ENCODE results near the gene ZNF480.

The ZNF480 gene

DNA sequence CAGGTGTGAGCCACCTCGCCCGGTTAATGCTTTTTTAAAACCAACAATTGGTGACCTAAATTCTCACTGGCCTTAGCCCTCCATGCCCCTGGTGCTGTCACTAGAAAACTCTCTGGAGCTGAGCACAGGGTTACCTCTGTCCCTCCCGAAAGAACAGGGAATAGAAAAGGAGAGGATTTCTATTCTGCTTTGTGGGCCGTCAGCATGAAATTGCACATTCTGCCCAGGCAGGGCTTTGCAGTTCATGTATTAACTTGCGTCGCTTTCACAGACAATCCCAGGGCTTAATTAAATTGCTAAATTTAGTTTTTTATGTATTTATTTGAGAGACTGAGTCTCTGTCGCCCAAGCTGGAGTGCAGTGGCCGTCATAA, 583 bp upstream of the ZNF480 start:
- peaks cover 0 to 16% (median 13%) of the 10 kb centered on the region in 4 experiments for H3K4me1 ChIP-seq (ENCODE audit: control extremely low read depth in 1 of 4, control insufficient read depth in 4 of 4, insufficient read depth in 4 of 4, low read length in 3 of 4)
- peaks cover 13 to 34% (median 26%) of the 10 kb centered on the region in 4 experiments for H3K36me3 ChIP-seq (ENCODE audit: control insufficient read depth in 4 of 4, insufficient read depth in 4 of 4, low read length in 3 of 4)
- peak overlapping the region; percentile 29 to 80 for H3K27ac ChIP-seq (ENCODE audit: insufficient read depth in 1 of 2, low read depth in 1 of 2, low read length in 2 of 2, poor library complexity in 1 of 2, severe bottlenecking in 2 of 2)
- 40% methylated on average over 5 of the region's 8 CpGs for WGBS (ENCODE audit: insufficient coverage)
- H3K4me3 ChIP-seq (ENCODE audit: control insufficient read depth in 1 of 7, extremely low read depth in 1 of 7, insufficient read depth in 4 of 7, low read depth in 2 of 7, low read length in 6 of 7): peak overlapping the region; percentile 55 to 99 (median 93)
- CTCF ChIA-PET: interaction anchor here (0.9 to 1.6 kb wide), 2 partner anchors 17 to 51 kb away, joined by 3 to 4 read pairs; no protein-coding TSS in a partner anchor
- POLR2A ChIA-PET: interaction anchor here (0.8 kb wide), 1 partner anchor 102 kb away, joined by 3 read pairs; no protein-coding TSS in a partner anchor
- no peaks in the 10 kb centered on the region for H3K27me3 ChIP-seq (replicated peaks in 2 of 5; ENCODE audit: control insufficient read depth in 4 of 5, insufficient read depth in 5 of 5, low read length in 4 of 5)
- DNase-seq: no peak
- H3K9me3 ChIP-seq (ENCODE audit: control extremely low read depth in 1 of 5, control insufficient read depth in 4 of 5, insufficient read depth in 2 of 5, low read depth in 1 of 5, low read length in 4 of 5): peaks cover under 1 to 26% (median 16%) of the 10 kb centered on the region in 5 experiments

DNA sequence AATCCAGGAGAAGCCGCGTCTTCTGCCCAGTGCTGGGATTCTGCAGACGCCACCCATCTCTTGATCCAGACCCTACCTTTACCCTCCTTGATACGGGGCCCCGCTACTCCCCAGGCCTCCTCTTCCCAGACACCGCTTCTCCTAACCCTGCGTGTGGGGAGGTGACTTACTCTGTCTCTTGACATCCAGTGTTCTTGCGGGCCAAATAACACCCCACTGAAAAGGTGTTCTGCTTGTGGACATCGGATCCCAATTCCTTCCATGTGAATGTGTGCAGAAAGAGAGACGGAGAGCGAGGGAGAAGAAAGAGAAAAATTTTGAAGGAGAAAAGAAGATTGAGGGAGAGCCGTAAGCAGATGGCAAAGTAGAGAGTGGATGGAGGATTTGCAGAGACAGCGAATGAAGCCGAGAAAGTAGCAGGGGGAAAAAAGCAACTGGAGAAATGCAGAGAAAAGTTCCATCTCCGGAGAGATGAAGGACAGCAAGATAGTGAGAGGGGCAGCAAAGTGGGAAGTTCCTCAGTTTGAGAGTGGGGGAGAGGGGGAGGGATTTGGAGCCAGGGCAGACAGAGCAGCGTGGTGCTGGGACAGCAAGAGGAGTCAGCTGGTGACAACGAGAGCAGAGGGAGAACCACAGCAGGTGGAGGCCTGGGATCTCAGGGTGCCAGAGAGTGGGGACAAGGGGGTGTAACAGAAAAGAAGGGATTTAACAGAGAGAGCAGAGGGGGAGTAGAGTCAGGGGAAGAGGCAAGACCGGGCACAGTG, 814 bp downstream of the ZNF480 start:
- CTCF ChIA-PET: no interaction called here
- Histone ChIP-seq H3K4me3 (ENCODE audit: control insufficient read depth in 1 of 7, extremely low read depth in 1 of 7, insufficient read depth in 4 of 7, low read depth in 2 of 7, low read length in 6 of 7) (peak overlapping the region; percentile 75 to 100 (median 97)), H3K27ac (ENCODE audit: insufficient read depth in 1 of 2, low read depth in 1 of 2, low read length in 2 of 2, poor library complexity in 1 of 2, severe bottlenecking in 2 of 2) (peak overlapping the region; percentile 84 to 95), H3K4me1 (ENCODE audit: control extremely low read depth in 1 of 4, control insufficient read depth in 4 of 4, insufficient read depth in 4 of 4, low read length in 3 of 4) (peaks cover 0 to 16% (median 13%) of the 10 kb centered on the region in 4 experiments), H3K9me3 (ENCODE audit: control extremely low read depth in 1 of 5, control insufficient read depth in 4 of 5, insufficient read depth in 2 of 5, low read depth in 1 of 5, low read length in 4 of 5) (peaks cover 1 to 36% (median 25%) of the 10 kb centered on the region in 5 experiments), H3K27me3 (replicated peaks in 2 of 5; ENCODE audit: control insufficient read depth in 4 of 5, insufficient read depth in 5 of 5, low read length in 4 of 5) (no peaks in the 10 kb centered on the region), H3K36me3 (ENCODE audit: control insufficient read depth in 4 of 4, insufficient read depth in 4 of 4, low read length in 3 of 4) (peaks cover 21 to 38% (median 34%) of the 10 kb centered on the region in 4 experiments)
- DNase-seq: peak; percentile 16 to 49 (median 40)
- POLR2A ChIA-PET: no interaction called here
- WGBS (ENCODE audit: insufficient coverage): 19% methylated on average over 18 of the region's 18 CpGs

DNA sequence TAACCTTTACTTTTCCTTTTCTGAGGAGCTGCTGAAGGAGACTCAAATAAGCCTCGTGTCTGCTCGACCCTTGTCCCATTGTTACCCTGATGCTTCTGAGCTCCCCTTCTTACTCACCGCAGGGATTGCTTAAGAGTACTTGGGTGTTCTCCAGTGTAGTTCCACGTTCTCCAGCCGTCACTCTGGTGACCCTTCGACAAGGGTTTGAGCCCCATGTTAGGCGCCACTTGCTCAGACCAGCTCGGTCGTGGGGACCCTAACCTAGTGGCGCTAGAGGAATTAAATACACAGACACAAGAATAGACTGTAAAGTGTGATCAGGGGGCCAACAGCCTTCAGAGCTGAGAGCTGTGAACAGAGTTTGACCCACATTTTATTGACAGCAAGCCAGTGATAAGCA, 10.3 kb downstream of the ZNF480 start:
- H3K9me3 ChIP-seq (ENCODE audit: control extremely low read depth in 1 of 5, control insufficient read depth in 4 of 5, insufficient read depth in 2 of 5, low read depth in 1 of 5, low read length in 4 of 5): peaks cover 3 to 75% (median 55%) of the 10 kb centered on the region in 5 experiments
- H3K4me3 ChIP-seq (ENCODE audit: control insufficient read depth in 1 of 7, extremely low read depth in 1 of 7, insufficient read depth in 4 of 7, low read depth in 2 of 7, low read length in 6 of 7): peak overlapping the region in 1 of 7 experiments; percentile 15
- no peaks in the 10 kb centered on the region for H3K27me3 ChIP-seq (replicated peaks in 2 of 5; ENCODE audit: control insufficient read depth in 4 of 5, insufficient read depth in 5 of 5, low read length in 4 of 5)
- POLR2A ChIA-PET: no interaction called here
- CTCF ChIA-PET: no interaction called here
- DNase-seq: peak; percentile 21 to 56 (median 55)
- no peaks in the 10 kb centered on the region for H3K4me1 ChIP-seq (ENCODE audit: control extremely low read depth in 1 of 4, control insufficient read depth in 4 of 4, insufficient read depth in 4 of 4, low read length in 3 of 4)
- WGBS (ENCODE audit: insufficient coverage): 89% methylated on average over 6 of the region's 10 CpGs
- H3K27ac ChIP-seq (ENCODE audit: insufficient read depth in 1 of 2, low read depth in 1 of 2, low read length in 2 of 2, poor library complexity in 1 of 2, severe bottlenecking in 2 of 2): no peak overlapping the region
- peaks cover 27 to 91% (median 65%) of the 10 kb centered on the region in 4 experiments for H3K36me3 ChIP-seq (ENCODE audit: control insufficient read depth in 4 of 4, insufficient read depth in 4 of 4, low read length in 3 of 4)

DNA sequence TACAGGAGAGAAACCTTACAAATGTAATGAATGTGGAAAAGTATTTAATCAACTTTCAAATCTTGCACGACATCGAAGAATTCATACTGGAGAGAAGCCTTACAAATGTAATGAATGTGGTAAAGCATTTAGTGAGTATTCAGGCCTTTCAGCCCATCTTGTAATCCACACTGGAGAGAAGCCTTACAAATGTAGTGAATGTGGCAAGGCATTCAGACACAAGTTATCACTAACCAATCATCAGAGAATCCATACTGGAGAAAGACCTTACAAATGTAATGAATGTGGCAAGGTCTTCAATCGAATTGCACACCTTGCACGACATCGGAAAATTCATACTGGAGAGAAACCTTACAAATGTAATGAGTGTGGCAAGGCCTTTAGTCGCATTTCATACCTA, 25.5 kb downstream of the ZNF480 start:
- ChIA-PET POLR2A (no interaction called here), CTCF (no interaction called here)
- H3K4me1 ChIP-seq (ENCODE audit: control extremely low read depth in 1 of 4, control insufficient read depth in 4 of 4, insufficient read depth in 4 of 4, low read length in 3 of 4): no peaks in the 10 kb centered on the region
- H3K36me3 ChIP-seq (ENCODE audit: control insufficient read depth in 4 of 4, insufficient read depth in 4 of 4, low read length in 3 of 4): peaks cover 32 to 66% (median 47%) of the 10 kb centered on the region in 4 experiments
- peak overlapping the region in 1 of 7 experiments; percentile 39 for H3K4me3 ChIP-seq (ENCODE audit: control insufficient read depth in 1 of 7, extremely low read depth in 1 of 7, insufficient read depth in 4 of 7, low read depth in 2 of 7, low read length in 6 of 7)
- H3K27ac ChIP-seq (ENCODE audit: insufficient read depth in 1 of 2, low read depth in 1 of 2, low read length in 2 of 2, poor library complexity in 1 of 2, severe bottlenecking in 2 of 2): no peak overlapping the region
- no peak for DNase-seq
- WGBS (ENCODE audit: insufficient coverage): 100% methylated on average over 2 of the region's 6 CpGs
- peaks cover 31 to 95% (median 61%) of the 10 kb centered on the region in 5 experiments for H3K9me3 ChIP-seq (ENCODE audit: control extremely low read depth in 1 of 5, control insufficient read depth in 4 of 5, insufficient read depth in 2 of 5, low read depth in 1 of 5, low read length in 4 of 5)
- no peaks in the 10 kb centered on the region for H3K27me3 ChIP-seq (replicated peaks in 2 of 5; ENCODE audit: control insufficient read depth in 4 of 5, insufficient read depth in 5 of 5, low read length in 4 of 5)

DNA sequence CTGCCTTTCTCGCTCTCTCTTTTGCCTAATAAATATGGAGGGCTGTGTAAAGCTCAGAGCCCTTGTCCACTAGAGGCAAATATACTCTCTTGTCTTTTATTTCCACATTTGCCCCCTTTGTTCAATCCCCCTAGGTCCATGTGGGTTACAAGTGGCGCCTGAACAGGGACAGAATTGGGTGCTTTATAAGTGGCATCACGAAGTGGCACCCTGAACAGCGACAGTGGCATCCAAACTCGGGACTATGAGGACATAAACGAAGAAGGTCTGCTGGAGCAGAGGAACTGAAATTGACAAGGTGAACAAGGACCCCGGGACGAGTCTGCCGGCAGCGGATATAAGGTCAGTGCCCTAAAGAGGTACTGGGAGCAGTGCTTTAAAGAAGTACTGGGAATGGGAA, 34.8 kb downstream of the ZNF480 start:
- ChIA-PET CTCF (no interaction called here), POLR2A (no interaction called here)
- no peaks in the 10 kb centered on the region for H3K36me3 ChIP-seq (ENCODE audit: control insufficient read depth in 4 of 4, insufficient read depth in 4 of 4, low read length in 3 of 4)
- H3K27ac ChIP-seq (ENCODE audit: insufficient read depth in 1 of 2, low read depth in 1 of 2, low read length in 2 of 2, poor library complexity in 1 of 2, severe bottlenecking in 2 of 2): no peak overlapping the region
- peak overlapping the region in 1 of 7 experiments; percentile 13 for H3K4me3 ChIP-seq (ENCODE audit: control insufficient read depth in 1 of 7, extremely low read depth in 1 of 7, insufficient read depth in 4 of 7, low read depth in 2 of 7, low read length in 6 of 7)
- peaks cover 0 to 4% (median 0%) of the 10 kb centered on the region in 4 experiments for H3K4me1 ChIP-seq (ENCODE audit: control extremely low read depth in 1 of 4, control insufficient read depth in 4 of 4, insufficient read depth in 4 of 4, low read length in 3 of 4)
- H3K27me3 ChIP-seq (replicated peaks in 2 of 5; ENCODE audit: control insufficient read depth in 4 of 5, insufficient read depth in 5 of 5, low read length in 4 of 5): no peaks in the 10 kb centered on the region
- peaks cover 7 to 71% (median 47%) of the 10 kb centered on the region in 5 experiments for H3K9me3 ChIP-seq (ENCODE audit: control extremely low read depth in 1 of 5, control insufficient read depth in 4 of 5, insufficient read depth in 2 of 5, low read depth in 1 of 5, low read length in 4 of 5)
- peak; percentile 13 to 51 (median 45) for DNase-seq
- 97% methylated on average over 6 of the region's 10 CpGs for WGBS (ENCODE audit: insufficient coverage)

DNA sequence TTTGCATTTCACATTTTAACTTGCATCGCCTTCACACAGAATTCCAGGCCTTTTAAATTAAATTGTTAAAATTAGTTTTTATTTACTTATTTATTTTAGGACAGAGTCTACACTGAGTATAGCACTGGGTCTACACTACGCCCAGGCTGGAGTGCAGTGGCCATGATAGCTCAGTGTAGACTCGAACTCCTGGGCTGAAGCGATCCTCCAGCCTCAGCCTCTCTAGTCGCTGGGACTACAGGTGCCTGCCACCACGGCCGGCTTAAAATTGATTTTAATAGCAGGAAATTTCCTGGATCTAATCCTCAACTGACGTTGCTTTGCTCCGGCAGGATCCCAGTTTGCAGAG, 38.8 kb downstream of the ZNF480 start:
- H3K4me3 ChIP-seq (ENCODE audit: control insufficient read depth in 1 of 7, extremely low read depth in 1 of 7, insufficient read depth in 4 of 7, low read depth in 2 of 7, low read length in 6 of 7): peak overlapping the region; percentile 63 to 99 (median 89)
- H3K27me3 ChIP-seq (replicated peaks in 2 of 5; ENCODE audit: control insufficient read depth in 4 of 5, insufficient read depth in 5 of 5, low read length in 4 of 5): no peaks in the 10 kb centered on the region
- peaks cover 4 to 52% (median 32%) of the 10 kb centered on the region in 5 experiments for H3K9me3 ChIP-seq (ENCODE audit: control extremely low read depth in 1 of 5, control insufficient read depth in 4 of 5, insufficient read depth in 2 of 5, low read depth in 1 of 5, low read length in 4 of 5)
- H3K4me1 ChIP-seq (ENCODE audit: control extremely low read depth in 1 of 4, control insufficient read depth in 4 of 4, insufficient read depth in 4 of 4, low read length in 3 of 4): peaks cover 0 to 11% (median 6%) of the 10 kb centered on the region in 4 experiments
- POLR2A ChIA-PET: no interaction called here
- peaks cover 0 to 8% (median 4%) of the 10 kb centered on the region in 4 experiments for H3K36me3 ChIP-seq (ENCODE audit: control insufficient read depth in 4 of 4, insufficient read depth in 4 of 4, low read length in 3 of 4)
- peak overlapping the region in 1 of 2 experiments; percentile 92 for H3K27ac ChIP-seq (ENCODE audit: insufficient read depth in 1 of 2, low read depth in 1 of 2, low read length in 2 of 2, poor library complexity in 1 of 2, severe bottlenecking in 2 of 2)
- 56% methylated on average over 8 of the region's 9 CpGs for WGBS (ENCODE audit: insufficient coverage)
- CTCF ChIA-PET: interaction anchor here (0.6 kb wide), 1 partner anchor 692 kb away, joined by 3 read pairs; no protein-coding TSS in a partner anchor
- no peak for DNase-seq
